AML-193 (cell line): Measurements from ENCODE around the gene UMAD1.

Experiments used
- DNase-seq, 2 experiments: peaks; one replicate each; lab custom pipeline; 2025; lab: John Stamatoyannopoulos, UW

UMAD1 gene

DNA sequence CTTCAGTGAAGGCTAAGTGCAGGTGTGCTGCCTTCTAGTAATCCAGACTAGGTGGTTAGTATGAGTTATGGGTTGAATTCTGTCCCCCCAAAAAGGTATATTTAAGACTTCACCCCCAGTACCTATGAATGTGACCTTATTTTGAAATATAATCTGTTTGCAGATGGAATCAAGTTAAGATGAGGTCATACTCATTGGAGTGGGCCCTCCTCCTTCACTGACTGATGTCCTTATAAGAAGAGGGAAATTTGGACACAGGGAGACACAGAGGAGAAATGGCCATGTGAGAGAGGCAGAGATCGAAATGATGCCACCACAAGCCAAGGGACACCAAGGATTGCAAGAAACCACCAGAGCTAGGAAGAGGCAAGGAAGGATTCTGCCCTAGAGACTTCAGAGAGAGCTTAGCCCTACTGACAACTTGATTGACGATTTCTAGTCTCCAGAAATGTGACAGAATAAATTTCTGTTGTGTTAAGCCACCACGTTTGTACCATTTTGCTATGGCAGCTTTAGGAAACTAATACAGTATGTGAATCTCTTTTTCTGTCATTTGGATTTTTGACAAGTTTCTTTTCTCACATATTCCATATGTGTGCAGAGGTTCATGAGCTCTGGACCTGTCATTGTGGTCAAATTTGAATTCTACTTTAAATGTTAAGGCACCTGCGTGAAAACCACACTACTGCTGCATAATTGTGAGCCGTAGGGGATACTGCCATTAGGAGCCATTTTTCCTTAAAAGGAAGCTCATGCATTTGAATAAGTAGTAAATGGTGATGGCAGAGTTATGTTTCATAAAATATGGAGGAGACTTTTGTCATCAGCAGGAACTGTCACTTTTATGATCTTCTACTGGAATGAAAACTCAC, 80.4 kb downstream of the UMAD1 start:
- DNase-seq = no peak

DNA sequence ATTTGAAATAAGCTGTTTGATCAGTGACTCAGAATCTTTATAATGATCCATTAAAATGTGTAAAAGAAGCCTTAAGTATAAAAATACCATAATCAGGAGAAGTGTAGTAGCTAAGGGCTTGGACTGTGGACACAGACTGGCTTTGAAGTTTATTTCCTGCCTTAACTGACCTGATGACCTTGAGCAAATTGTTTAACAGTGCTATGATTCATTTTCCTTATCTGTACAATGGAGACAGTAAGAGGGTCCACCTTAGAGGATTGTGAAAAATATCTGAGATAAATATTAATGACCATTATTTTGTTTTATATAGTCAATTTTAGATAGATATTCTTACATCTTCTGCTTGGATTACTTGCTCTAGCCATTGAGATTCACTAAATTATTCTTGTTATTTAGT, 91.2 kb downstream of the UMAD1 start:
- no peak for DNase-seq

DNA sequence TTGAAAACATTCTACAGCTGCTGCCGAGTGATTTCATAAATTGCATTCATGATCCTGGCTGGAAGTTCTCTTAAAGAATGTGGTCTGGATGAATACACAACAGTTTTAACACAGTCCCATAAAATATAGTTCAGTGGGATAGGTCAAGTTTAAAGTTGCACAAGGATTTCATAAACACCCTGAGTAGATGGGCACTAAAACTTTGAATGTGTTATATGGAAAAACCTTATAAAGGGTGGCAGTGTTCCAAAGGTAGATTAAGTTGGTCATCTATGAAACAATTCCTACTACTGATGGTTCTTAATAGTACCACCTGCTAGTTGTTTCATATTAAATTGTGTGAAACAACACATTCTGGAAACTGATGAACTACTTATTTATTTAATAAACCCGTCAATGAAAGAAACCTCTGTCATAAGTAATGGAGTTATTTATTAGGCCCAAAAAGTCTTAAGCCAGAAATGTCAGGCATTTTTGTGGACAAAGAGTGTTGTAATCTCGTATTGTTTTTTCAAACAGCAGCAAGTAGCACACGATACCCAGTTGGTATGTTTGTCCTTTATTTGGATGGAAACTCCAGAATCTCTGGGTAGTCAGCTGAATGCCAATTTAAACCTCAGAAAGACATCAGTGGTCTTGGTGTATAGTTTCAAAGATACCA, 92.2 kb downstream of the UMAD1 start:
- no peak for DNase-seq

DNA sequence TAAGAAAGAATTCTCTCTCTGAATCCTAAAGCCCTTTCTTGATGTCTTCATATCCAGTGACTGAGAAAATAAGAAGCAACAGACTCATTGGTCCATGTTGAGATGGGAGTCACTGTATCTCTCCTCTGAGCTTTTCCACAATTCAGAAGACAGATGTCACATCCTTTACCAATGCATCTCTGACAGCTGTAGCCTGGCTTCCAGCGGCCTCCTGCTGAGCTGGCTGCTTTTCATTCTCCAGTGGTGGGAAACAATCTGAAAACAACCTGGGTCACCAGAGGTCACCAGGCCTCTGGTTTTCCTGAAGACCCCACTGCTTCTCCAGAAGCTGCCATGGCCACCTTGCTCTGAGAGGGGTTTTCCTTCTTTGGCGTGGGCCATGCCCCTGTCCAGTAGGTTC, 96.1 kb downstream of the UMAD1 start:
- no peak for DNase-seq

DNA sequence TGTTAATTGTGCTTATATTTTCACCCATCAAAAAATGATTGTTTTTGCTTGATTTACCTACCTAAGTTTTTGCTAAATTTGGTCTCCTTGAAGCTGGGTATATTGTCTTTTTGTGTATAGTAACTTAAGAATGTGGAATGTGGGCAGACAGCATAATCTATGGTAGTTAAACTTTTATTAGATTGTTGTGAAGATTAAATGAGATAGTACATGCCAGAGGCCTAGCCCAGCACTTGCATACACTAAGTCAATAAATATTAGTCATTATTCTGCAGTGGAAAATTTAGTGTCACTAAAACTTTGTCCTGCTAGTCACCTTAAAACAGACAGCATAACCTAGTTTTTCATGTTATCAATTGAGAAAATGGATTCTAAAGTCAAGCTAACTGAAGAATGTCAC, 97.1 kb downstream of the UMAD1 start:
- no peak for DNase-seq

DNA sequence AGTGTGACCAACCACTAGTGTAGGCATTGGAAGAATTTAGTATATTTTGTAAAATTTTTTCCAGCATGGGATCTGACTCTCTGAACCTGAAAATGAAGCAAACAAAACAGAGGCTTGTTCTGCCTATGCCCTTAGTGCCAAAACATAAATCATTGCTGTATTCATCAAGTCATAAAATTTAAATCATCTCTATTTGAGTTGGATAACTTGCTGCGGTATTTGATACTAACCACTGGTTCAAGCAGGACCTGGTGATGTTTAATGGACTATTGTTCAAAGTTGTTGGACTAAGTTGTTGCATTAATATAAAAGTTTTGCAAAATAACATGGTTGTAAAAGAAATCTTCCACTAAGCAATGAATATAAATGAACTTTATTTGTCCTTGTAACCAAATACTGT, 97.6 kb downstream of the UMAD1 start:
- DNase-seq = no peak

DNA sequence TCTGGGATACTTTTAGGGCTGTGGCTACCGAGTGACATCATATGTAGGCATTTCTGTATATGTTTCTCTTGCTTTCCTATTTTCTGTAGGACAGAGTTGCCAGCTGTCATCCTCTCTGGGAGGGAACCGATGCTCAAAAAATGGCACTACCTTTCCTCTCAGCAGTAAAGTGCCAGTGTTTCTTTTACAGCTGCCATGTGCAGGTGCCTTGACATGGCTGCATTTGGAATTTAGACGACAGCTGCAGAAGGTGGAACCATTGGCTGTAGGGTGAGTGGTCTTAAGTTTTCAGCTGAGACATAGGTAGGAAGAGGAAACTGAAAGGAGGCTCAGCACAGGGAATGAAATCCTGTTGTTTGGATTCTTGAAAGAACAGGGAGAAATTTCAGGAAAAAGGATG, 98.1 kb downstream of the UMAD1 start:
- no peak for DNase-seq

DNA sequence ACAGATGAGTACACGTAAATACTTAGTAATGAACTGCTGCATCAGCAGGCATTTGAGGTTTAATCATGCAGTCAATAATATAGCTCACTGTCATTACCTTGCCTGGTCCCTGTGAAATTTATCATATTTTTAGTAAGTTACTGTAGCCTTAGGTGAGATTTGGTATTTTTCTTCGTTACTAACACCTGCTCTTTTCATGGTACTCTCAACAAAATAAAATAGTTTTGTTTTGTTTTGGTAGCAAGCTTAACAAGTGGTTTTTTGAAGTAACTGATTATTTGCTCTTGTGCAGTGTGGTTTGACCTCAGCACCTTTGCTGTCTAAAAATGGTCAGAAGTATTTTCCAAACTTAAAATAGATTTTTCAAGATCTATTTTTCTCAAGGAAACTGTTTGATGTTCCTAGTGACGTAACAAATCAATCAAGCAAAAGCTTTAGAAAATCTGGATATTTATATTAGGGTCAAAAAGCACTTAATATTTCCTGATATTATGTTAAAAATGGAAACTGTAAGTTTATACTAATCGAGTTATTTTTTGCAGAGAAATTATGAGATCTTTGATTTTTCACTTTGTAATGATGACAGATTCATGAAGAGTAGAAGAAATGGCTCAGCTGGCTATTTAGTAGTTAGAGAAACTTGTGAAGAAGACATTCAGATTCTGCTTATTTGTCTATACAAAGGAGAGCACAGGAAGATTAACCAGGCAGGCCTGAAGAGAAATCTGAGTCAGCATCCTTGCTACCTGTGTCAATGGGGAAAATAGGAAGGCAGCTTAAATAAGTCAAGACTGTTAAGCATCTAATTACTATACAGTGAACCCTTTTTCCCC, 98.9 kb downstream of the UMAD1 start:
- no peak for DNase-seq

DNA sequence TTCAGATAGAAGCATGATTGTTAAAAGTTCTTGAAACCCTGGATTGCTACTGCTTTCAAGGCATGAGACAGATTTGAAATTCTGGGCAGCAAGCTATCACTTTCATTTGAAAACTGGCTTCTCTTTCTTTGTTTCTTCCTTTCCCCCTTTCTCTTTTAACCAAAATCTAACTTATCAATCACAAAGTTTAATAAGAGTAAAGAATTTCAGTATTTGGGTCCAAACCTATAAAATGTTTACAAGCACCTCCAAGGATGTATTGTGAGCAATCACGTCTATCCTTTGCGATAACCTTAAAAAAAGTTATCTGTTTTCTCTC, 99.4 kb downstream of the UMAD1 start:
- no peak for DNase-seq

DNA sequence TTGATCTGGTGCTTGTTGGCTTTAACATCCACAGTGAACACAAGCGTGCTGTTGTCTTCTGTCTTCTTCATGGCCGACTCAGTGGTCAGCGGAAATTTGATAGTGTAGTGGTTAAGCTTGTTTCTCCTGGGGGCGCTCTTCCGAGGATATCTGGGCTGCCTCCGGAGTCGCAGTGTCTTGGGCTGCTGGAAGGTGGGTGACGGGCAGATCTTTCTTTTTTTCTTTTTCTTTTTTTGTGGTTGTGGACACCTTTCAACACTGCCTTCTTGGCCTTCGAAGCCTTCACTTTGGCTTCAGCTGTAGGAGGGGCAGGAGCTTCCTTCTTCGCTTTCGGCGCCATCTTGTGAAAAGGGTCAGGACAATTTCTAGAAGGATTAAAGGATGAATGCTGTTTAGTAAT, 101.7 kb downstream of the UMAD1 start:
- no peak for DNase-seq

DNA sequence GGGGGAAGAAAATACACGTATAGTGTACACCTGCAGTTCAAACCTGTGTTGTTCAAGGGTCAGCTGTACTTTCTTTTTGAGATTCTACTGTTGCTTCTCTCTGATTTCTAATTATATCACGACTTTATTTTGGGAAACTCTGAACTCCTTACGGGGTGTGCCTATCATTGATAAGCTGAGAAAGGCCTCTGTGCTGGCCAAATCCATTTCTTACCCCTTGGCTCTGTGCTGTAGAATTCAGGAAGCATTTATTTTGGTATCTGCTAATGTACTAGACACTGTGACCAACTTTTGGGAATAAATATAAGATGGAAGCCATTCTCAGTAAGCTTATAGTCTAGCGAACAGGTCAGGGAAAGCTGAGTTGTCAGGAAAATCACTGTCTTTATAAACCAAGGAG, 104.7 kb downstream of the UMAD1 start:
- DNase-seq = no peak

DNA sequence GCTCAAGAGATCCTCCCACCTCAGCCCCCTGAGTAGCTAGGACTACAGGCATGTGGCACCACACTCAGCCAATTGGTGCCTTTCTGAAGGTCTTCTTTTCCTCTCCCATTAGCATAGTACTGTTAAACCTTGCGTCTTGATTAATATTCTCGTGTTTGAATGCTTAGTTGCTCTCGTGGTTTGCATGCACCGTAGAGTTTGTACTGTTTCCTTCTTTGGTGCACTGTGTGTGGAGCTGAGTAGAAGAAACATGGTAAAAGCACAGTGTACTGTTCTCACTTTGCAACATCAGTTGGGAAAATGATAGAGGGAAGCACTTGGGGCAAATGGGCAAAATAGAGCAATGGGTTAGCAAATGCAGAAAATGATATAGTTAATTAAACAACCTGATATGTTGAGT, 105.4 kb downstream of the UMAD1 start:
- no peak for DNase-seq

DNA sequence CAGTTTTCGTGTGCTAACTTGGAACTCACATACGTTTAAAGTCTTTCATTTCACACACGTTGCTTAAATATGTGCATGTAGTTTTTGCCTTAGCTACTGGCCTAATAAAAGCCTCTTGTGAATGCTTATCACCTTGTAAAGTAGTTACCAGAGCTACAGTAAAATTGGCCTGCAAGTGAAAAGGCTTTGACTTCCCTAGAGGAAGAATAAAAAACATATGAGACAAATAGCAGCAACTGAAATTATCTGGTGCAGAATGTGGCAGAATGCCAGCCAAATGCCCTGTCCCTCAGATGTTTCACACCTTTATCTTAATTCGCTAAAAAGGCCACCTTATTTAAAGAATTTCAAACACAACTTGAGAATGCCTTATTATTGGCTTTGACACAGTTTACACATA, 105.9 kb downstream of the UMAD1 start:
- no peak for DNase-seq

DNA sequence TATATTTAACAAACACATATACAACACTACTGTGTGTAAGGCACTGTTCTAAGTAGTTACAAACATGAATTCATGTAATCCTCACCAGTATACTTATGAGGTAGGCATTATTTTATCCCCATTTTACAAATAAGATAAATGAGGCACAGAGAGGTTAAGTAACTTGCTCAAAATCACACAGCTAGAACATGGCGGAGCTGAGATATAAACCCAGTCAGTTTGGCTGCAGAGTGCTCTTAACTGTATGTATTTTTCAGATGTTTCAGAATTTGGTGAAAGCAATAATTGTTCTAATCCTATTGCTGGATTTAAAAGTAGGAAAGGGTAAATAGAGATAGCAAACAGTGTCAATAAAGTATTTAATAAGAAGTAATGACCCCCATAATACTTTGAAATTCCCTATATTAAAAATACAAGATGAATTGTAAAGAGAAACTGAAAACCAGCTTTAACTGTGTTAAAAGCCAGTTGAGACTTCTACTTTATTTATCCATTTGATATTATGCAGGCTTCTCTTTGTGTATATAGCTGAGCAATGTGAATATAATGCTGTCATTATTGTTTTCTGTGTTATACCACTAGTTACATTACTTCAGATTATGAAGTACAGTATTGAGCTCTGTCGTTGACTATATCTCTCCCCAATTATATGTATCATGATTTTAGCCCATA, 110.2 kb downstream of the UMAD1 start:
- no peak for DNase-seq

DNA sequence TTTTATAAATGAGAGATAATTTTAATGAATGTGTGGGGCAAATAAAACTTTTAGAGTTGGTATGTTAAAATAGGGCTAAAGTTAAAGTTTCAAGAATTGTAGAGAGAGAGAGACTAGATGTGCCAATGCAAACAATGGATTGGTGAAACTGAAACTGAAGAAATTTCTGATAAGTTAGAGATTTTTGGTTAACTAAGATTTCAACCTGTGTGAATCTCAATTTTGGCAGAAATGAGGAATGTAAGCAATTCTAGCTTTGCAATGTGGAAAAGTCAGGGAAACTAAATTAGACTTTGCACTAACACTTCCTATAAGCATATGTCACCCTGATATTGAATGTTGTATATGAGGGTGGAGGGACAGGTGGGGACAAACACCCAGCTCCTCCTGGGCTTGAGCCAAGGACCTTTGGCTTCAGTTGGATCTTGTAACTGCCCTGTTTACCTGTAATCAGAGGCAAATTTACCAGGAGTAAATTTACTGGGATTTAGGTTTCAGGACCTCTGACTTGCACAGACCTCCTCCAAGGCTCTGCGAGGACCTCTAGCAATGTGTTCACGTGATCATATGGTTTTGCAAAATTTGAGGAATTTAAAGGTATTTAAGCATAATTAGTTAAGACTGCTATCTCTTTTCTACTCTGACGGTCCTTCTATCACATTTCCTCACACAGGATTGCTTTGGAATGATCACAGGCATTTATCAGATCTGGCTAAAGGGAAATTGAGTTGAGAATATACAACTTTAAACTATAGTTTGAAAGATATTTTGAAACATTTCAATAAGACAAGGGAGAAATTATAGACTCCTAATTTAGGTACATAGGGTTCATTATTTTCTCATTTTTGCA, 110.9 kb downstream of the UMAD1 start:
- DNase-seq = no peak

DNA sequence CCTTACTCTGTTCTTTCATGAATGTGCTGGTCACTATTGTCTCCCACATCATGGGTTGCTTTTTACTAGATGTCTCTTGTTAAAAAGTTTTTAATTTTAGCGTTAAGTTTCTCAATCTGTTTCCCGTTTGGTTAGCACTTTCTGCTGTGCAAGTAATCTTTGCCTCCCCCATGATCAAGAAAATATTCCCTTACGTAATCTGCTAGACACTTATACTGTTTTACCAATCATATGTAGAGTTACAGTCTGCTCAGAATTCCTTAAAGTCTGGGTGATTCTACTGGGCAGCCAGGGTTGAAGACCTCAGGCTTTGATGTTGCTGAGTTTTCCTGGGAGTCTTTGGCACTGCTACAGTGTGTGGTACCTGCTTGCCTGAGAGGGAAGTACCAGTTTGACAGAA, 116.0 kb downstream of the UMAD1 start:
- no peak for DNase-seq

DNA sequence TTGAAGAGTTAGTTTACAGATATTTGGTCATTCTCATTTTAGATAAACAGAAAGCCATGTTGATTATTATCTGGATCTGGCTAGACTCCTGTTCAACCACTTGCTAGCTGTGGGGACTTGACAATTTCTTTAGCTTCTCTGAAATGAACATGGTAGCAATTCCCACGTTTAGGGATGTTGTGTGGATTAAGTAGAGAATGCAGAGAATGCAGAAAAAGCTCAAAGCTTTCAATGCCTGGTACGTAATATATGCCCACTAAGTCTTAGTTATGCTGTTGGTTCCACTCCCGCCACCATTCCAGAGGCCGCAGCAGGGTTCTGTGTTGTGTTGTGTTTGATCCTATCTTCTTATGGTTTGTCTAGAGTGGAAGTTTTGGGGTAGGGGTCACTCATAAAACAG, 117.0 kb downstream of the UMAD1 start:
- DNase-seq = no peak

DNA sequence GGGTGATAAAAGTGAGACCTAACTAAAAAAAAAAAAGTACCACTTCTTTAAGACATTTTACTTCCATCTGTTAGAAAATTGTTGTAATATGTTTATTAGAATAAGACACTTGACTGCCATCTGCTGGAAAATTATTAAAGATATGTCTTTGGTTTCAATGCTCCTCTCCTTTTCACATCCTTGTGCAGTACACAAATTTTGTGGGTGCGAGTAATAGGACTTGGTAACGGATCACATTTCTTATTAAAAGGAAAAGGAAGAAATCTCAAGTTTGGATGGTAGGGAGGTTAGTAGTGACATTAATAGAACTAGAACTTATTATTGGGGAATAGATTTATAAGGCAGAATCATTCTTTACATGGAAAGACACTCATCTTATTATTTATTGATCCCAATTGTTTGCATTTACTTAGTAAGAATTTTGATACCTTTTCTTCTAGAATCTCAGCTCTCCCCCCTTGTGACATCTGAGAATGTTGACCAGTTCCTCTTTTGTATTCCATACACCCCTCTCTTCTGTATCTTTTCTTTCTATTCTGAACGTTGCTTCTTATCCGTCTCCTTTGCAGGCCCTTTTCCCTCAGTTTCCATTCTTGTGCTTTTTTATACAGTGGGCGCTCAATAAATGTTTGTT, 120.9 kb downstream of the UMAD1 start:
- peak; percentile 59 to 64 for DNase-seq

DNA sequence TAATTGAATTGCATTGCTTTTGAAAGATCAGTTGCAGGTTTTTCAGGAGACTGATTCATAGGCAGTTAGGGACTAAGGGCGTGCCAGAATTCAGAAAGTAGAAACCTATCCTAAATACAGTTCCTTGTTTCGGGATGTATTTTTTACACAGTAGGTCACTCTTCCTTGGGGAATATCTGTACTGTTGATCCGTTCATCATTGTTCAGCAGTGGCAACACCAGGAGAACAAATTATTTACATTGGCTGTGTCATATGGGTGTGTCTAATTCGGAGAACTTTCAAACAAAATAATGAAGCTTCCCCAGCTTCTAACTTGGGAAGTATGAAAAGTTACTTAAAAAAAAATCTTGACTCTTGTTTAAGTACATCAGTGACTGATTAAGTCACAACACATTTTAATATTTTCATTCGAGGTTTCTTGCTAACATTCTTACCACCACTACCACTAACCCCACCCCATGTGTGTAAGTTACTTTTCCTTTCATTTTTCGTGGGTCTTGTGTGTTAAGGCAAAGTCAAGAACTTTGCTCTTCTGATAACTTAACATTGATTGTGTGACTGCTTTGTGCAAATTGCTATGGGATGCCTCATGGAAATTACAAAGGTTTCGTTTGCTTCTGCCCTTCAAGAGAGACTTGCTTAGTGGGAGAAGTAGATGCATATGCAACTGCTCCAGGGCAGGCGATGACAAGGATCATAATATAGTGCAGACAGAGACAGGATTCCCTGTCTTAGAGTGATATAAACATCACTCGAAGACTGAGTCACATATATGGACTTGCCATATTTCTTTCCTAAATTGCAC, 121.6 kb downstream of the UMAD1 start:
- peak; percentile 19 to 37 for DNase-seq
